ENCODE results near the gene C19orf44.

DNA sequence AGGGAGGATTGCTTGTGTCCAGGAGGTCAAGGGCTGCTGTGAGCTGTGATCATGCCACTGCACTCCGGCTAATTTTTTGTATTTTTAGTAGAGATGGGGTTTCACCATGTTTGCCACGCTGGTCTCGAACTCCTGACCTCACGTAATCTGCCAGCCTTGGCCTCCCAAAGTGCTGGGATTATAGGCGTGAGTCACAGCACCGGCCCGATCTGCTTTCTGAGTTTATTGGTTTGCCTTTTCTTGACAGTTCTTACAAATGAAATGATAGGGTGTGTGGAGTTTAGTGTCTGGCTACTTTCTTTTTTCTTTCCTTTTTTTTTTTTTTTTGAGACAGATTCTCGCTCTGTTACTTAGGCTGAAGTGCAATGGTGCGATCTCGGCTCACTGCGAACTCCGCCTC lies 848 bp downstream of the C19orf44 start:
- TF ChIP-seq, protein P1, sequence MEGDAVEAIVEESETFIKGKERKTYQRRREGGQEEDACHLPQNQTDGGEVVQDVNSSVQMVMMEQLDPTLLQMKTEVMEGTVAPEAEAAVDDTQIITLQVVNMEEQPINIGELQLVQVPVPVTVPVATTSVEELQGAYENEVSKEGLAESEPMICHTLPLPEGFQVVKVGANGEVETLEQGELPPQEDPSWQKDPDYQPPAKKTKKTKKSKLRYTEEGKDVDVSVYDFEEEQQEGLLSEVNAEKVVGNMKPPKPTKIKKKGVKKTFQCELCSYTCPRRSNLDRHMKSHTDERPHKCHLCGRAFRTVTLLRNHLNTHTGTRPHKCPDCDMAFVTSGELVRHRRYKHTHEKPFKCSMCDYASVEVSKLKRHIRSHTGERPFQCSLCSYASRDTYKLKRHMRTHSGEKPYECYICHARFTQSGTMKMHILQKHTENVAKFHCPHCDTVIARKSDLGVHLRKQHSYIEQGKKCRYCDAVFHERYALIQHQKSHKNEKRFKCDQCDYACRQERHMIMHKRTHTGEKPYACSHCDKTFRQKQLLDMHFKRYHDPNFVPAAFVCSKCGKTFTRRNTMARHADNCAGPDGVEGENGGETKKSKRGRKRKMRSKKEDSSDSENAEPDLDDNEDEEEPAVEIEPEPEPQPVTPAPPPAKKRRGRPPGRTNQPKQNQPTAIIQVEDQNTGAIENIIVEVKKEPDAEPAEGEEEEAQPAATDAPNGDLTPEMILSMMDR (conservative IDR thresholded peaks at IDR 0.05; ENCODE audit: low read depth, low read length) = no peak
- TF ChIP-seq MAZ (IDR thresholded peaks at IDR 0.05; ENCODE audit: borderline replicate concordance, low read depth, low read length) = no peak
- TF ChIP-seq NFE2L2 (IDR thresholded peaks at IDR 0.05; ENCODE audit: low read depth, low read length) = no peak
- TF ChIP-seq RAD21 (IDR thresholded peaks at IDR 0.05; ENCODE audit: low read length) = no peak
- no peak for TF ChIP-seq CEBPB (IDR thresholded peaks at IDR 0.05; ENCODE audit: low read depth, low read length)
- no peak for TF ChIP-seq CHD1 (IDR thresholded peaks at IDR 0.05; ENCODE audit: low read depth, low read length)
- no peak for TF ChIP-seq POLR2A (IDR thresholded peaks at IDR 0.05; ENCODE audit: low read depth, low read length)

Measured in IMR-90 (cell line).